HG03045 (cell line): ENCODE measurements around the gene TMEM131L.
"Not testable (repeated sequence)": the region's sequence is repeated elsewhere in the genome, so short reads cannot be mapped to it uniquely, and the experiment has no call there.

Experiments
- ATAC-seq: cut with Tn5 transposase; IDR thresholded peaks from one replicate; pipeline ENCODE4 v1.9.1; 2021; ENCODE audit warnings: mild to moderate bottlenecking, moderate library complexity; ENCODE audit not compliant: unreplicated experiment

The TMEM131L gene

GRCh38 chr4:153466081-153466948, at the start of gene TMEM131L:
TMEM131L (plus strand) TSS chr4:153466360; CDS start chr4:153466398, 38 bp downstream.
- peak; percentile 60 for ATAC-seq

- not testable (repeated sequence) for ATAC-seq
These were observed 49.7 kb upstream of the TMEM131L start for GRCh38 chr4:153416456-153416855.

GRCh38 chr4:153418121-153418520, 48.0 kb upstream of the TMEM131L start:
- no peak for ATAC-seq

- no peak for ATAC-seq
These were observed 47.6 kb upstream of the TMEM131L start for GRCh38 chr4:153418558-153418957.

GRCh38 chr4:153419029-153419428, 47.1 kb upstream of the TMEM131L start:
- ATAC-seq = no peak

GRCh38 chr4:153419673-153420278, 46.4 kb upstream of the TMEM131L start:
- no peak for ATAC-seq

GRCh38 chr4:153420361-153420760, 45.8 kb upstream of the TMEM131L start:
- no peak for ATAC-seq

- ATAC-seq = peak; percentile 64
These were observed 44.2 kb upstream of the TMEM131L start for GRCh38 chr4:153421941-153422340.

- no peak for ATAC-seq
These were observed 39.8 kb upstream of the TMEM131L start for GRCh38 chr4:153426207-153426885.

GRCh38 chr4:153427363-153428071, 38.6 kb upstream of the TMEM131L start:
- no peak for ATAC-seq

GRCh38 chr4:153428941-153429475, 37.2 kb upstream of the TMEM131L start:
- ATAC-seq = no peak

- ATAC-seq = peak; percentile 95
These were observed 33.0 kb upstream of the TMEM131L start for GRCh38 chr4:153432965-153433753.

GRCh38 chr4:153433754-153434105, 32.4 kb upstream of the TMEM131L start:
- no peak for ATAC-seq

- no peak for ATAC-seq
These were observed 32.0 kb upstream of the TMEM131L start for GRCh38 chr4:153434190-153434589.

- ATAC-seq = peak; percentile 67
These were observed 27.0 kb upstream of the TMEM131L start for GRCh38 chr4:153438916-153439756.

GRCh38 chr4:153439831-153440230, 26.3 kb upstream of the TMEM131L start:
- peak; percentile 15 for ATAC-seq

GRCh38 chr4:153440475-153440874, 25.7 kb upstream of the TMEM131L start:
- no peak for ATAC-seq

- no peak for ATAC-seq
These were observed 18.8 kb upstream of the TMEM131L start for GRCh38 chr4:153447175-153447905.
